GM21529 (cell line): ENCODE results near the gene SMAD6.

Experiments used
- ATAC-seq: cut with Tn5 transposase; IDR thresholded peaks from one replicate; pipeline ENCODE4 v1.9.1; 2021; ENCODE audit not compliant: unreplicated experiment

Gene SMAD6

DNA sequence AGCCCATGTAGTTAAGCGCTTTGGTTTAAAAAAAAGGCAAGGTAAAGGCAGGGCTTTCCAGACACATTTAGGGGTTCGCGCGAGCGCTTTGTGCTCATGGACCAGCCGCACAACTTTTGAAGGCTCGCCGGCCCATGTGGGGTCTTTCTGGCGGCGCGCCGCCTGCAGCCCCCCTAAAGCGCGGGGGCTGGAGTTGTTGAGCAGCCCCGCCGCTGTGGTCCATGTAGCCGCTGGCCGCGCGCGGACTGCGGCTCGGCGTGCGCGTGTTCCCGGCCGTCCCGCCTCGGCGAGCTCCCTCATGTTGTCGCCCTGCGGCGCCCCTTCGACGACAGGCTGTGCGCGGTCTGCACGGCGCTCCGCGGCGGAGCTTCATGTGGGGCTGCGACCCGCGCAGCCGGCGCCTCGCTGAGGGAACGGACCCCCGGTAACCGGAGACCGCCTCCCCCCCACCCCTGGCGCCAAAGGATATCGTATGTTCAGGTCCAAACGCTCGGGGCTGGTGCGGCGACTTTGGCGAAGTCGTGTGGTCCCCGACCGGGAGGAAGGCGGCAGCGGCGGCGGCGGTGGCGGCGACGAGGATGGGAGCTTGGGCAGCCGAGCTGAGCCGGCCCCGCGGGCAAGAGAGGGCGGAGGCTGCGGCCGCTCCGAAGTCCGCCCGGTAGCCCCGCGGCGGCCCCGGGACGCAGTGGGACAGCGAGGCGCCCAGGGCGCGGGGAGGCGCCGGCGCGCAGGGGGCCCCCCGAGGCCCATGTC, 927 bp downstream of the SMAD6 start:
- no peak for ATAC-seq

- no peak for ATAC-seq
Observed at GRCh38 chr15:66703540-66703941, 1.5 kb downstream of the SMAD6 start.

GRCh38 chr15:66704019-66704802, 2.2 kb downstream of the SMAD6 start:
- ATAC-seq, result no peak

DNA sequence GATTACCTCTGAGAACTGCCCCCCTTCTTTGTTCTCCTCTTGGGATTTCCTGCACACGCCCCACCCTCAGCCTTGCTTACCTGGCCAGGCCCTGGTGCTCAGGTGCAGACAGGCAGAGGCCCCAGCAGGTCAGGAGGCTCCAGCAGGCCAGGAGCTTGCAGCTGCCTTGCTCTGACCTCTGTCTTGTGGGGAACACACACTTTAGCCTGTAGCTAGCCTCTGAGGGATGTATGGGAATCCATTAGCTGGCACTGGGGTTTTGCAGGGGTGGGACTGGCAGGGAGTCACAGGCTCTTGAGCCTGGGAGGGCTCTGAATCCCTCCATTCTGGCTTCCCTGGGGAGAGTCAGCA, 2.7 kb downstream of the SMAD6 start:
- no peak for ATAC-seq

- no peak for ATAC-seq
Observed at GRCh38 chr15:66705277-66706146, 3.5 kb downstream of the SMAD6 start.

- no peak for ATAC-seq
Observed at GRCh38 chr15:66706225-66706732, 4.2 kb downstream of the SMAD6 start.

- no peak for ATAC-seq
Observed at GRCh38 chr15:66706840-66707239, 4.8 kb downstream of the SMAD6 start.

- no peak for ATAC-seq
Observed at GRCh38 chr15:66707310-66708082, 5.5 kb downstream of the SMAD6 start.

GRCh38 chr15:66708389-66708788, 6.4 kb downstream of the SMAD6 start:
- no peak for ATAC-seq

DNA sequence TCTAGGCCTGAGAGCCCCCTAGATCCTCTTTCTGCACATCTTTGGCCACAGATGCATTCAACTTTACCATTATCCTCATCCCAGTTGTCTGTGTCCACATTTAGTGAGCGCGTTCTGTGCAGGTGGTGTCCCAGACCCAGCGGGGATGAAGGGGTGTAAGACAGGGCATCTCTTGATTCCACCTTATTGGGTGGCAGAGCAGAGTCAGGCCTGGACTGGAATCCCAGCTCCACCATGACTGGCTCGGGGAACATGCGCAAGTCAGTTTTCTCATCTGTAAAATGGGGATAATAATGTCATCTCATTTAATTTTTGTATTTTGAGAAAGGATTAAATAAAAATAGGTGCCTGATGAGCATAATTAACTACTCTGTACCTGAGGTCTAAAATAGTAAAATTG, 7.8 kb downstream of the SMAD6 start:
- ATAC-seq, result no peak

GRCh38 chr15:66711260-66711659, 9.2 kb downstream of the SMAD6 start:
- ATAC-seq, result no peak

DNA sequence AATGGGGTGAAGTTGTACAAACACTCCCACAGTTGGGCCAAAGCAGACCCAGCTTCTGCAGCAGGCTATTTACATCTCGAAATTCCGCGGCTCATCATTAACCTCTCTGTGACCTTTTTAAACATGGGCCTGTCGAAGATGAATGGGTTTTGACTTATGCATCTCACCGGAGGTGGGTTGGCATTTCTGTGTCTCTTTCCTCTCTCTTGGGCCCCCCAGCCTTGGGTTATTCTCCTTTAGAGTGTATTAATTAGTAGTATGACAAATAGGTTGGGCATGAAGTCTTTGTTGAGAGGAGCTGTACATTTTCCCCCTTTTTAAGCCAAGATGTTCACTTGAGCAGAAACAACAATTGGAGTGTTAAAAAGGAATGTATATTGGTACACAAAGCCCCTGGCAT, 9.8 kb downstream of the SMAD6 start:
- no peak for ATAC-seq

GRCh38 chr15:66713843-66714508, 11.9 kb downstream of the SMAD6 start:
- ATAC-seq, result no peak

- no peak for ATAC-seq
Observed at GRCh38 chr15:66714543-66714981, 12.5 kb downstream of the SMAD6 start.

DNA sequence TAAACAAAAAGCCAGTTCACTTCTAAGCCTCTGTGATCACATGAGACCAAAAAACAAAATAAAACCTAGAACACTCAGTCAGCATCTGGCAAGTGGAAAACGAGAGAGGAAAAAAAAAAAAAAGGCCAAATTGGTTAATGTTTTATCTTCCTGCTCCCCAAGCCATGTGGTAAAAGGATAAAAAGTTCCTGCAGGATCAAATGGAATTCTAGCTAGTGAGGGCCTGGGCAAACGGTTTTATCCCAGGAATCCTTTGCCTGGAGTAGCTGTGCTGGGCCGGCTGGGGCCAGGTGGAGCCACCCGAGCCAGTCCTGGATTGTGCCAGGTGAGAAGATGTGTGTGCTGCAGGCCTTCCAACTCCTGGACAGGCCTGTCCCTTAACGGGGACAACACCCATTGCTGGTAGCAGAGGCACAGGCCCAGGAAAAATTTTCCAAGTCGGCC, 13.2 kb downstream of the SMAD6 start:
- ATAC-seq, result no peak

GRCh38 chr15:66715720-66716655, 14.0 kb downstream of the SMAD6 start:
- ATAC-seq, result no peak

- ATAC-seq, result no peak
Observed at GRCh38 chr15:66716656-66717020, 14.6 kb downstream of the SMAD6 start.

GRCh38 chr15:66718220-66718988, 16.4 kb downstream of the SMAD6 start:
- ATAC-seq, result no peak
